GM12872 (cell line): Measurements from ENCODE around the gene LIG3.

Experiments used
- TF ChIP-seq, protein P1 (sequence below): IDR thresholded peaks from 3 replicates; pipeline ENCODE4 v1.5.1; 2011; ENCODE audit warnings: low read depth, mild to moderate bottlenecking, low read length, moderate library complexity; ENCODE audit not compliant: insufficient read depth

The LIG3 gene

DNA sequence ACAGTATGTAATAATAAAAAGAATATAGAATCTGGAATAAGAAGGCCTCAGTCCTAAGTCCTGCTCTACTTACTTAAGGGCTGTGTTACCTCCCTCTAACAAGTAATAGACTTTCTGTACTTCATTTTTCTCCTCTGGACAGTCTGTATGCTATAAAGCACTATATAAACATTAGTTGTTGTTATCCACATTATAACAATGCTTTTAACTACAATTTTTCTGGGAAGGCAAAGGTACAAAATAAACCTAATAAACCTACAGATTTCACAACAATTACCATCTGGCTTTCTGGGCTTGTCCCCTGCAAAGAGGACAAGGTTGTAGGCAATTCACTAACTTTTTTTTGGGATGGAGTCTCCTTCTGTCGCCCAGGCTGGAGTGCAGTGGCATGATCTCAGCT lies 50.5 kb downstream of the LIG3 start:
- TF ChIP-seq, protein P1, sequence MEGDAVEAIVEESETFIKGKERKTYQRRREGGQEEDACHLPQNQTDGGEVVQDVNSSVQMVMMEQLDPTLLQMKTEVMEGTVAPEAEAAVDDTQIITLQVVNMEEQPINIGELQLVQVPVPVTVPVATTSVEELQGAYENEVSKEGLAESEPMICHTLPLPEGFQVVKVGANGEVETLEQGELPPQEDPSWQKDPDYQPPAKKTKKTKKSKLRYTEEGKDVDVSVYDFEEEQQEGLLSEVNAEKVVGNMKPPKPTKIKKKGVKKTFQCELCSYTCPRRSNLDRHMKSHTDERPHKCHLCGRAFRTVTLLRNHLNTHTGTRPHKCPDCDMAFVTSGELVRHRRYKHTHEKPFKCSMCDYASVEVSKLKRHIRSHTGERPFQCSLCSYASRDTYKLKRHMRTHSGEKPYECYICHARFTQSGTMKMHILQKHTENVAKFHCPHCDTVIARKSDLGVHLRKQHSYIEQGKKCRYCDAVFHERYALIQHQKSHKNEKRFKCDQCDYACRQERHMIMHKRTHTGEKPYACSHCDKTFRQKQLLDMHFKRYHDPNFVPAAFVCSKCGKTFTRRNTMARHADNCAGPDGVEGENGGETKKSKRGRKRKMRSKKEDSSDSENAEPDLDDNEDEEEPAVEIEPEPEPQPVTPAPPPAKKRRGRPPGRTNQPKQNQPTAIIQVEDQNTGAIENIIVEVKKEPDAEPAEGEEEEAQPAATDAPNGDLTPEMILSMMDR: no peak

DNA sequence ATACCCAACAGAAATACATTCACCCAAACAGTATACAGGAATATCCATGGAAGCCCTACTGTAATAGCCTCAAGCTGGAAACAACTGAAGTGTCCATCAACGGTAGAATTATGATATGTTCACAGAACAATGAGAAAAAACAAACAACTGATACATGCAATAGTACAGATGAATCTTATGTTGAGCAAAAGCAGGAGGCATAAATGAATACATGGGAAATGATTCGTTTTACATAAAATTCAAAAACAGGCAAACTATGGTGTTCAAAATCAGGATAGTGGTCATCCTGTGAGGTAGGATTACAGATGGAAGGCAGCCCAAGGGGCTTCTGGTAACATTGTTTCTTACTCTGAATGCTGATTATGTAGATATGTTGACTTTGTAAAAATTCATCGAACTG lies 58.1 kb downstream of the LIG3 start:
- TF ChIP-seq, protein P1: no peak

DNA sequence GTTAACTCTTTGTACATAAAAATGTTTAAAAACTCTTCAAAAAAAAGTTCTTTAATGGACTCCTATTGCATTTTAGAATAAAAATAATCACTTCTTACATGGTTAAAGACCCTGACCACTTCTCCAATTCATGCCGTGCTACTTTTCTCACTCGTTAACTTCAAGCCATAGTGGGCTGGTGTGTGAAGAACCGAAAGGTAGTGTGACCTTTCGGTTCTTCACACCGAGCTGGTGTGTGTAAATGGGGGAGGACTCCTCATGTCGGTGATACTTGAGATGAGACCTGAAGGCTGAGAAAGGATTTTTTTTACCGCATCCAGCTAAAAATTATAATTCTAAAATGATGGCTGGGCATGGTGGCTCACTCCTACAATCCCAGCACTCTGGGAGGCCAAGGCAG lies 61.1 kb downstream of the LIG3 start:
- TF ChIP-seq, protein P1: no peak

DNA sequence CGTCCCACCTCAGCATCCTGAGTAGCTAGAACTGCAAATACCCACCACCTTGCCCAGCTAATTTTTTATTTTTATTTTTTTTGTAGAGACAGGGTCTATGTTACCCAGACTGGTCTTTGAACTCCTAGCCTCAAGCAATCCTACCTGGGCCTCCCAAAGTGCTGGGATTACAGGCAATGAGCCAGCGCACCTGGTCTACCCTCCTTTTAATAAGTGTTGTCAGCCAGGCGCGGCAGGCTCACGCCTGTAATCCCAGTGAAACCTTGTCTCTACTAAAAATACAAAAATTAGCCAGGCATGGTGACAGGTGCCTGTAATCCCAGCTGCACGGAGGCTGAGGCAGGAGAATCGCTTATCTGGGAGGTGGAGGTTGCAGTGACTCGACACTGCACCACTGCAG lies 63.9 kb downstream of the LIG3 start:
- TF ChIP-seq, protein P1: no peak

DNA sequence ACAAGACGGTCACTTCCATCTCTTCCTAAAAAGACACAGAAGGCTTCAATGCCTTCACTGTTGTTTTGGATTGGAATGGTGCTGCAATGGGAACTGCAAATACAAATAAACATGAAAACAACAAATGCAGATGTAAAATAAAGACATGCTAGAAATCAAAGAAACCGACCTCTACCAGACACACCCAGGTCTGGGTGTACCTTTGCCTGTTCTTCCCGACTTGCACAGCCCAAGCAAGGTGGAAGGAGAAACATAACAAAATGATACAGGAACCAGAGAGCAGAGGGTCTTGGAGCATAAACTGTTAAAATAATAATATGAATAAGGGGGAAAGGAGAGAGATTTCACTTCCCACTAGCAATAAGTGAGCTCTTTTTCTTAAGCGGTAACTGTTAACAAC lies 65.9 kb downstream of the LIG3 start:
- TF ChIP-seq, protein P1: no peak

DNA sequence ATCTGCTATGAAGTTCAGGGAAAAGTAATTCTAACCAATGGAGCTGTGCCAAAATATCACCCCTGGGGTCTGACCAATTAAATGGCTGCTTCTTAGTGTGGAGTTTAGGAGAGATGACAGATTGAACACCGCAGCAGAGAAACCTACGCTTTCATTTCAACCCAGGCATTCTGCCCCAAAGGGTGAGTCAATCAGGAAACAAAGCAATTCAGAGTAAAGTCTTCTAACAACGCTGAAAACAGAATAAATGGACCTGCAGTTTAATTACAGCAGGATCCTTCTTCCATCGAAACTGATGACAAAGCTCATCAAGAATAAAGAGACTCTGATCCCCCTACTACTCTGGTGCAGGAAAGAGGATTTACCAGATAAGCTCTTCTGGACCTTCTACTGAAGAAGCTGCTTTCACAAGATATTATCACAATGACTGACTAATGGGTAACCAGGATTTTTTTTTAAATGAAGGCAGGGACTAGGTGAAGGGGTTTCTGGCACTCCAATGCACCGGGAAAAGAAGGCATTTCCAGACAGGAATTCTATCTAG lies 66.5 kb downstream of the LIG3 start:
- TF ChIP-seq, protein P1: no peak

DNA sequence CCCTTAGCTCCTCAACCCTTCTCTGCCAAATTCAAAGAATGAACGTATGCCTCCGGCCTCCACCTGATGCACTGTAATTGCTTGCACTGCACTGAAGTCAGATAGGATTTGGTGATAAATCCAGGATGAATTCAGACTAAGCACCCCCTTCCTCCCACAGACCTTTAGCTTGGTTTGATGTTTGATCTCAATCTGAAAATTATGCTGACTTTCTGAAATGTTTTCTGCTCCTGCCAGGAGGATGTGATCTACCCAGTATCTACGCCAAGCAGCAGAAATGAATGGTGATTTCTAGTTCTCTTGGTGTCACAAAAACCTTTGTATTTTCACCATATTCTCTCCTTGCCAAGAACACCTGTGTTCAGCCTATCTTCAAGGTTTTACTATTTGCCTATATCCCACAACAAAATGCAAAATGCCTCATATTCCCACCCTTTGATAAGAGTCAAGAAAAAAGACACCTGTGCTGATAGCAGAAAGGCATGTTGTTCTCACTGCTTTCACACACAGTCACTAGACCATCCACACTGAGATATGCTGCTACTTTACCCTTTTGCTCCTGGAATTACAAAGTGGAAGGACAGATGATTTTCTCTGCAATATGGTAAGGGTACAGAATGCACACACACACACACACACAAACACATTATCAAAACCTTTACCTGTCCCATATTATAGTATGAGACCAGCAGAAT lies 68.5 kb downstream of the LIG3 start:
- TF ChIP-seq, protein P1: no peak
